Globus pallidus (tissue), 1 donor: ENCODE results near the gene LINC01488.

Experiments
- DNase-seq: peaks from one replicate; pipeline ENCODE4 v3.0.0-alpha.2; 2015; ENCODE audit warnings: low spot score

Gene LINC01488

DNA sequence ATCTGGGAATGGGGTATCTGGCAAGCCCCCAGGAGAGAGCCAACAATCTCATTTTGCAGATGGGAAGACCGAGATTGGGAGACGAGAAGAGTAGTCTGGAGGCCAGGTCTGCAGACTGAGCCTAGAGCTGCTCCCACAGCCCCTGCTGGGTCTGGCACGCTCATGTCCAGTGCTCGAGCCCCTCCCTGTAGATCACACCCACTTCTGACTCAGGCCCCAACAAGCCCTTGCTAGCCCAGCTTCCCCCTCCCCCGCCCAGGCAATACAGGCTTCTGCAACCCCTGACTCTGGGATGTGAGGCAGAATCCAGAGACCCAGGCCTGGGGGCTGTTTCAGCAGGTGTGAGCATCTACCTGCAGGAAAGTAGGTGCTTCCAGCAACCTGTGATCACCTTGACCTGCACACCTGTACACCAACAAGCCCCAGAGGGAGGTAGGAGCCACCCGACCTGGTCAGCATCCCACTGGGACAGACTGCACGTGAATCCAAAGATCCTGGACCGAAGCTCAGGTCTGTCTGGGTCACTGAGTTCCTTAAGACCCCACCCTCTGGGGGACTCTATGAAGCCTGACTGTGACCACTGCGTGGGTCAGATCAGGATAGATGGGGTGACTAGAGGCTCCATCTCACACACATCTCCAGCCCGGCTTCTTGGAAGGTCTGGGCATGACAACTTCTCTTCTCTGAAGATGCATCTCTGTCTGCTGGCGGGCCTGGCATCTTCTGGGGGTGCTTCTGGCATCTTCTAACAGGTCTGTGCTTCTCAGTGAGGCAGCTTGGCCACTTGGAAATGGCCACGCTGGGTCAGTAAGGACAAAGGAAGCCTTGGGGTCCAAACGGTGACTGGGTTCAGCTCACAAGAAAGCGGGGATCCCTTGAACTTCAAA, 29.3 kb downstream of the LINC01488 start:
- no peak for DNase-seq

DNA sequence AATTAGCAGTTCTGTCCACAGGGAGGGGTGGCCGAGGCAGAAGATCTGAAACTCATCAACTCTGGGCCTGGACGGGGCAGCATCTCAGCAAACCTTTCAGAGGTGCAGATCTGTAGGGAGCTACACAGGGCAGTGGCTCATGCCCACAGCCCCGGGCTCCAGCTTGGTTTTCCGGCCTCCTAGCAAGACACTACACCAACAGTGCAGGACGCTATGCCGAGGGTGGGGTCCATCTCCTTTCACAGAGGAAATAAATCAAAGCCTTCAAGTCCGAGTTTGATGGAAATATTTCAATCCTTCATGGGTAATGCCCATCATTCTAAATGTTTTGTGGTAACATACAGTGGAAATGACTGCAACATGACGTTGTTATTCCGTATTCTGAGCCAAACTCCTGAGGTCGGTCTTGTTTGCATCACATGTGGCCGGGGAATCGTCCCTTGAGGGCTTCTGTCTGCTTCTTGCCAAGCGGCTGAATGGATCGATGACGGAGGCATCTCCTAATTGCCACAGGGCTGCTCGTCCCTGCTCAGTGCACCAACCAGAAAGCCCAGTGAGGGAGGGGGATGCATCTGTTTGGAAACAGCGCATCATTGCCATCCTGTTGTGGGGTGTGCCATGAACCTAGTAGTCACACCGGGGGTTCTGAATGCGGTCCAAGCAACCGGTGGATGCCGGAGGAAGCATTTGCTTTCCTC, 30.0 kb downstream of the LINC01488 start:
- no peak for DNase-seq

DNA sequence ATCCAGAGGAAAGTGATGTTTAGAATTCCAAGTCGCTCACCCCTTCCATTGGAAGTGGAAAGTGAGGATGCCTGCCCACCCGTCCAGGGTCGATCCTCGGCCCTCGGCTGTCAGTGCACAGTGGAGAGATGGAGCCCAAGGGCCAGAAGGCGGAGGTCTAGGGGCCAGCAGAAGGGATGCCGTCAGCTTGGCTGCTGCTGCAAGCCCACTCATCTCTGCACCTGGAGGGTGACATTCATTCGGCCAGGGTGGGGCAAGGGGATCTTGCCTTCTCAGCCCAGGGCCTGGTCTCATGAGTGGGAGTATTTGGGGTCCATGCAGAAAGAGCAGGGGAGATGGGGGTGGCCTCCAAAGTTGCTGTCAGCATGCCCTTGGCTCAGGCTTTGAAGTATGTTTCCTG, 30.7 kb downstream of the LINC01488 start:
- DNase-seq, result no peak

DNA sequence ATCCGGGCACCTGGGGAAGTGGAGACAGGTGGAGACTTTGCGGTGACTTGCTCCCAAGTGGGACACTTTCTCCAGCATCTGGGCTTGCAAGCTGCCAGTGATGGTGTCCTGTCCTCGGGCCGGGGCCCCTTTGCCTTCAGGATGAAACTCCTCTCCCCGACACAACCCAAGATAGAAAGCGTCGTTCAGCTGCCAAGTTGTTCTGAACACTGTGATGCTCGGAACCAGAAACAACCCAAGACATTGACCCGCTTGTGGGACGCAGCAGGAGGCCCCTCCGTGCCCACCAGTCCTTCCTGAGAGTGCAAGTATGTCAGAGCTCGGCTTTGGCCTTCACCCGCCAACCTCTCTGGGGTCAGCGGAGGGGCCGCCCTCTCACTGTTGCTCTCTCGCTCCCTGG, 31.3 kb downstream of the LINC01488 start:
- DNase-seq, result no peak

DNA sequence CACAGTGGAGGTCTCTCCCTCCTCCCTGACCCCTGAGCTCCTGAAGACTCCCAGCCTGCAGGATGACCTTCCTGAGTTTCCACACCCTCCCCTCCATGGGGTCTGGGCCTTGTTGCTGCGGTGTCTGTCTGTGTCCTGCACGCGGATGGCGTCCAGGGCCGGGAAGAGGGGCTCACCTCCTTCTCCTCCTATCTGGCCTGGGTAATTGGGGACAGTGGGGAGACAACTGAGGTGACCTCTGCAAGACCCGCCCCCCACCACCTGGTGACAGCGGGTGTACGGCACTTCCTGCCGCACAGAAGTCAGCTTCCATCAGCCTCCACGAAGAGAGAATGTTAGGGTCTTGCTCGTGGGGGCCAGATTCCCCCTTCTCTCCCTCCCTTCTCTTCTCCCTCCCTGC, 31.7 kb downstream of the LINC01488 start:
- DNase-seq, result no peak

DNA sequence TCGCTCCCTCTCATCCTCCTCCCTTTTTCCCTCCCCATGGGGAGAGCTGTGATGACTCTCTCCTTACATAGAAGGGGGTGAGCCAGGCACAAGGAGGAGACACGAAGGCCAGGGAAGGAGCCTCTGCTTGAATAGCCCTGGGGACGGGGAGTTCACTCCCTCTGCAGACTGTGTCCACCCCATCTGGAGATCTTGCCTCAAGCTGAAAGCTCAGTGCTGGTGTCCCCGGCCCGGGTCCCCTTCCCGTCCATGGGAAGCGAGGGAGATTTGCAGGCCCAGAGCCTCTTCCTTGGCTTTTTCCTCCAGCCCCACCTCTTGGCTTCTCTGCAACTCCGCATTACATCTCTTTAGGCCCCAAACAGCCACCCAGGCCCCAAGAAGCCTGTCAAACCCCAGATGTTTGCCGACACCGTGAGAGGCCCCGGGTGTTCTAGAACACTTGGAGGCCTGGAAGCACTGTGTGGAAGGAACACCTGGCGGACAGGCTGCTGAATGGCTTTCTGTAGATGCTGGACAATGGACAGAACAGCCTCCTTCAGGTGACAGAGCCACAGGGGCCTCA, 32.3 kb downstream of the LINC01488 start:
- DNase-seq, result no peak

DNA sequence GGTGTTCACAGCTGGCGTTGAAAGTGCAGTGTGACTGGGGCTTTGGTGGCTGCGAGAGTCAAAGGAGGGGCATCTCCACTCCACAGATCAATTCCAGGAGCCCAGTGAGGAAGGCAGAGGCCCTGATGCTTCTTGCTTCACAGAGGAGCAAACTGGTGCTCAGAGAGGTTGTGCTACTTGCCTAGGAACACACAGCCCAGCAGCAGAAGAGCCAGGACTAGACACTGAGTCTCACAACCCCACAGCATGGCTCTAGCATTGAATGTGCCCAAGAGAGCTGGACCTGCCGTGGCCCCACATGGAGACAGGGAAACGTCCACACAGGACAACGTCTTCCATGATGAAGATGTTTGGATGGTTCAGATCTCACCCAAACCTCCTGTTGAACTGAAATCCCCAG, 33.3 kb downstream of the LINC01488 start:
- DNase-seq, result no peak

DNA sequence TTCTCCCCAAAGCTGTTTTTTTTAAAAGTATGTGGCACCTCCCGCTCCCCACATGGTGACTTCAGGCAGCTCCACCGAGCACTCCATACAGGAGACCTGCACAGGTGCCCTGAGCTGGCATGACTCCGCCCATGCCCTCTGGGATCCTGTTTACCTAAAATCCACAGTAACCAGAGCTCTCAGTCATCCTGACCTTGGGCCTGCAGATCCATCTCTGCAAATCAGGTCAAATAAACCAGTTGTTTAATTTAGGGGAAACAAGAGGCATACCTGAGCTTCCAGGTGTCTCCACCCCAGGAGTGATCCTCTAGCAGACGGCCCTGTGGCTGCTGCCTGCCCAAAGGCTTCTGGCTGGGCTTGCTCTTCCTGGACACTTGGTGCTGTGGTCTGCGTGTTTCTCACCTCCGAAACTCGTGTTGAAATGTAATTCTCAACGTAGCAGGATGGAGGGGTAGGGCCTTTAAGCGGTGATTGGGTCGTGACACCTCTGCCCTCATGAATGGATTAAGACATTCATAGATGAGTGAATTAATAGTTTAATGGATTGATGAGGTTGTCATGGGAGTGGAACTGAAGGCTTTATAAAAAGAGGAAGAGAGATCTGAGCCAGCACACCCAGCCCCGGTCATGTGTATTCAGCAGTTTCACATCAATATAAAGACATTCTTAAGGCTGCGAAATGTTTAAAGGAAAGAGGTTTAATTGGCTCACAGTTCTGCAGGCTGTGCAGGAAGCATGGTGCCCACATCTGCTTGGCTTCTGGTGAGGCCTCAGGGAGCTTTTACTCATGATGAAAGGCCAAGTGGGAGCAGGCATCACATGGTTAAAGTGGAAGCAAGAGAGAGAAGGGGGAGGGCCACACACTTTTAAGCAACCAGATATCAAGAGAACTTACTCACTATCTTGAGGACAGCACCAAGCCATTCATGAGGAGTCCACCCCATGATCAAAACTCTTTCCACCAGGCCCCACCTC, 34.1 kb downstream of the LINC01488 start:
- DNase-seq, result no peak

DNA sequence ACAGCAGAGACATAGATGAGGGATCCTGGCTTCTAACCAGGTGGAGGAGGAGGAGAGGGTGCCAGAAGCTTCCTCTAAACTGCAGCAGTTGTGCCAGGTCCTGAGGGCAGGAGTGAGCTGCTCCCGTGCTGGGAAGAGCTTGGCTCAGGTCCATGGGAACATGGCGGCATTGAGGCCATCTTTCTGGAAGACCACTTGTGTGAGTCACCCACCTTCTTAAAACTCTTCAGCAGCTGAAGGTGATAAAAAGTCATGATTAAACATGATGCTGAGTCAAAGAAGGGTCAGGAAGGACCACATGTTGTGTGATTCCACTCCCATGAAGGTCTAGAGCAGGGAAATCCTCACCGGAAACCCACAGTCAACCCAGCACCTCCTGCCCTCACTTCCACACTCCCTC, 35.1 kb downstream of the LINC01488 start:
- DNase-seq, result no peak

DNA sequence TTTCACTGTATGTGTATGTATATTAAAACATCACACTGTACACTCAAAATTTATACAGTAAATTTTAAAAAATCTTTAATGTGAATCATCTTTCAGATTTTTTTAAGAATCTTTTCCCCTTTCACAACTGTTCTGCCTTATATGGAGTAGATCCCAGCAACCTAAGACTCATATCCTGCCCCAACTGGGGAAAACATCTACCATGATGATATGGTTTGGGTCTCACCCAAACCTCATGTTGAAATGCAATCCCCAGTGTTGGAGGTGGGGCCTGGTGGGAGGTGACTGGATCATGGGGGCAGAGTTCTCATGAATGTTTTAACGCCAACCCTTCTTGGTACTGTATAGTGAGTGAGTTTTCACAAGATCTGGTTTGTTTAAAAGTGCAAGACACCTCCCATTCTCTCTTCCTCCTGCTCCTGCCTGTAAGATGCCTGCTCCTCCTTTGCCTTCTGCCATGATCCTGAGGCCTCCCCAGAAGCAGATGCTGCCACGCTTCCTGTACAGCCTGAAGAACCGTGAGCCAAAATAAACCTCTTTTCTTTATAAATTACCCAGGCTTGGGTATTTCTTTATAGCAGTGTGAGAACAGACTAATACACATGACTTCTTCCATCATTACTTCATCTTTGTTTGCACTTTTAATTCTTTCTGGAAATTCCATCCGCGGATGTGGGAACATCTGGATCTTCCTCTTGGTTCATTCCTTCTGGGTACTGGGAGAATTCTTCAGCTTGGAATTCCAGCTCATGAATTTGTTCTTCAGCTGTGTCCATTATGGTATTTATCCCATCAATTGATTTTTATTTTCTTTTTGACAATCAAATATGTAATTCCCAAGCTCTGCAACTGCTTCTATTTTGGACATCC, 36.9 kb downstream of the LINC01488 start:
- no peak for DNase-seq

DNA sequence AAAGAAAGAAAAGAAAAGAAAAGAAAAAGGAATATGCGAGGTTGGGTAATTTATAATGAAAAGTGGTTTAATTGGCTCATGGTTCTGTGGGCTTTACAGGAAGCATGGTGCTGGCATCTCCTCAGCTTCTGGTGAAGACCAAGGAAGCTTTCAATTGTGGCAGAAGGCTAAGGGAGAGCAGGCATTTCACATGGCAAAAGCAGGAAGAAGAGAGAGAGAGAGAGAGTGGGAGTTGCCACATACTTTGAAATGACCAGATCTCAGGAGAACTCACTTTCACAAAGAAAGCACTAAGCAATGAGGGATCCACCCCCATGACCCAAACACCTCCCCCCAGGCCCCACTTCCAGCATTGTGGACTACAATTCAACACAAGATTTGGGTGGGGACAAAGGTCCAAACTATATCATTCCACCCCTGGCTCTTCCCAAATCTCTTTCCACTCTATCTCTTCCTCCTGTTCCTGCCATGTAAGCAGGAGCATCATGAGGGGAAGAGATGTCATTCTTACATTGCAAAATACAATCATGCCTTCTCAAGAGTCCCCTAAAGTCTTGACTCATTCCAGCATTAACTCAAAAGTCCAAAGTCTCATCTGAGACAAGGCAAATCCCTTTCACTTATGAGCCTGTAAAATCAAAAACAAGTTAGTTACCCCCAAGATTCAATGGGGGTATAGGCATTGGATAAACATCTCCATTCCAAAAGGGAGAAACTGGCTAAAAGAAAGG, 38.9 kb downstream of the LINC01488 start:
- DNase-seq, result no peak

DNA sequence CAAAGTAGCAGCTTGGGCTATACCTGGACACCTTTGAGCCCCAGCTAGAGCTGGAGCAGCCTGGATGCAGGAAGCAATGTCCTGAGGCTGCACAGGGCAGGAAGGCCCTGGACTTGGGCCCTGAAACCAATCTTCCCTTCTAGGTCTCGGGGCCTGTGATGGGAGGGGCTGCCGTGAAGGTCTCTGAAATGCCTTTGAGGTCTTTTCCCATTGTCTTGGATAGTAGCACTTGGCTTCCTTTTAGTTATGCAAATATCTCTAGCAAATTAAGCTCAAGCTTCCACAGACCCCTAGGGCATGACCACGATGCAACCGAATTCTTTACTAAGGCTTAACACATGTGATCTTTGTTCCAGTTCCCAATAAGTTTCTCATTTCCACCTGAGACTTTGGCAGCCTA, 40.0 kb downstream of the LINC01488 start:
- no peak for DNase-seq

DNA sequence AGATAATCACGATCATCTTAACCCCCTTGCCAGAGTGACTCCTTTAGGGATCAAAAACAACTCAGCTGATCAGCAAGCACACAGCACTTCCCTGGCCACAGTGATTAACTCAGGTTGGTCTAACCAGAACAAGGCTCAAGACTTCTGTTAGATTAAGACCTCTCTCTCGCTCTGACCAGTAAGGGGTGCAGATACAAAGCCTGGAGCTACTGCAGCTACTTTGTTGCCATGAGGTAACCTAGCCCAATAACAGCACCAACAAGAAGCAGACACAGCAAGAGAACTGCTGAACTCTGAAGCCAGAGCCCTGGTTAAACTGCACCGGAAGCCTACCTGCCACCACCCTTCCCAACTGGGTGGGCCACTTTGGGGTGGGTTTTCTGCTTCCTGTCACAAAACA, 42.0 kb downstream of the LINC01488 start:
- no peak for DNase-seq

DNA sequence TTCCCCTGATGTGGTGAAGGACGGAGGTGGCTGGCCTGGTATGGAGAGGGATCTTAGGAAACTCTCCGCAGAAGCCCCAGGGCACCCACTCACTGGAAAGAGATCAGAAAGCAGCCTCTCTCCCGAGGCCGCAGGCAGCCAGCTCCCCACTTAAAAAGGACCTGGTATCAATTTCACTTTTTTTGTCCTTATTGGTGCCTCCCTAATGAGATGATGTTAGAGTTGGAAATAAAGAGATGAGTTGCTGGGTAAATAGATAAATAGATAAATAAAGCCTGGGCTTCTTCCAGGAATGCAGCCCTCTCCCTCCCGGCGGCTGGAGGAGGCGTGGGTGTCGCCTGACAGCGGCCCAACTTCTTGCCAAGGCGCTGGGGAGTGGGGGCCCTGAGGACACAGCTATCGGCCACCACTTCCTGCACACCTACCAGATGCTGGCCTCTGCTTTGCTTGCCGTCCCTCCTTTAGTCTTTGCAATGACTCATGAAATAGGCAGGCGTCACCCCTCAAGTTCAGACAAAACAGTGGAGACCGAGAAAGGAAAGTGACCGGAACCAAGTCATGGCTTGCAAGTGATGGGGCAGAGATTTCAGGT, 42.9 kb downstream of the LINC01488 start:
- DNase-seq, result no peak

DNA sequence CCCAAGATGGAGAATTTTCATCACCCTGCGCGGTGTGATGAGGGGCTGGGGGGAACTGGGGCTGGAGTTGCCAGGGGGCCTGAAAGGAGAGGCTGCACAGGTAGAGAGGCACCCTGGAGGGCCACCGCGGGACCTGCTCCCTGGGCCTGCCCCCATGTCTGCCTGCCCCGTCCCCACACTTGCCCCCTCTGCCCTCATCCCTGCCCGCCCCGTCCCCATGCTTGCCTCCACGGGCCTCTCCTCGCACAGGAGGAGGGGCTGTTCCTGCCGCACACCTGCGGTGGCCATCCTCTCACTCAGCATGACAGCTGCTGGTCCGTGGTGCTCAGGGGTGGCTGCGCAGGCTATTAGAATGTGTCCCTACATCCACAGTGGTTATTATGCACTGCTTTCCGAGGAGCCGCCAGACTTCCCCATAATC, 43.5 kb downstream of the LINC01488 start:
- DNase-seq, result no peak

DNA sequence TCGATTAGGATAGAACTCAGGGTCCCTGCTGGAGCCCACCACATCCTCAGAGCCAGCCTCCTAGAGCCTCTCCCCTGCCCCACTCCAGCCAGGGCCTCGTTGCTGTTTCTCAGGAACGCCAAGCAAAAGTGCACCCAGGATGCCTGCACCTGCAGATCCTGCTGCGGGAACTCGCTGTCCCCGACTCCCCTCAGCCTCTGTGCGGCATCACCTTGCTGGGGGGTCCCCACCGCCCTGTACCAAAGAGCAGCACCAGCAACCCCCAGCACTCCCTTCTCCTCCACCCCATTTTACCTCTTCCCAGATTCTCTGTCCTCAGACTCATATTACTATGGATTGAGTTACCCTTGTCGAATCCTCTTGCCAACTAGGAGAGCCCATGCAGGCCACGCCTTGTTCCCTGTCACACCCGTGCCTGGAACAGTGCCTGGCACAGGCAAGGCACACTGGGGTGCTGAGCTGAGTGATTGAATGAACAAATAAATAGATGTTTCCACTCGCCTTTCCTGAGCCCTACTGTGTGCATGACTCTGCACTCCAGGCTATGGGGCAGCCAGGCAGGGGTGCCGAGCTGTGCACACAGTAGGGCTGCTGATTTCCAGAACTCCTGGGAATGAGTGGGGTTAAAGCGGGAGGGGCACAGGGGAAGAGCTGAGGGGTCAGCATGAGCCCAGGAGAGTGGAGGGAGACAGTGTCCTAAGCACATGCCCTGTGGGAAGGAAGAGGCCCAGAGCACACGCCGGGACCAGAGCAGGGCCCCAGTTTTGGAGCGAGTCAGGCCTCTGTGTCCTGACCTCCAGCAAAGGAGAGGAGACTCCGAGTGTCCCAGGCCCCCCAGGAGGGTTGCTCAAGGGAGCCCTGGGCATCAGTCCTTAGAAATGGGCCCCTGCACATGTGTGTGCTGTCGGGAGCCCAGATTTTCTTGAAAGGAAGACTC, 44.3 kb downstream of the LINC01488 start:
- DNase-seq, result no peak

DNA sequence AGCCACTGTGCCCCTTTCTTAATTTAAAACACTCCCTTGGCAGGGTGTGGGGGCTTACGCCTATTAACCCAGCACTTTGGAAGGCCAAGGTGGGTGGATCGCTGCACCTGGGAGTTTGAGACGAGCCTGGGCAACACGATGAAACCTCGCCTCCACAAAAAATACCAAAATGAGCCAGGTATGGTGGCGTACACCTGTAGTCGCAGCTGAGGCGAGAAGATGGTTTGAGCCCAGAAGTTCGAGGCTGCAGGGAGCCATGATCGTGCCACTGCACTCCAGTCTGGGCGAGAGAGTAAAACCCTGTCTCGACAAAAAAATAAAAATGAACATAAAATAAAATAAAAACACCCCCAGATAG, 45.0 kb downstream of the LINC01488 start:
- no peak for DNase-seq

DNA sequence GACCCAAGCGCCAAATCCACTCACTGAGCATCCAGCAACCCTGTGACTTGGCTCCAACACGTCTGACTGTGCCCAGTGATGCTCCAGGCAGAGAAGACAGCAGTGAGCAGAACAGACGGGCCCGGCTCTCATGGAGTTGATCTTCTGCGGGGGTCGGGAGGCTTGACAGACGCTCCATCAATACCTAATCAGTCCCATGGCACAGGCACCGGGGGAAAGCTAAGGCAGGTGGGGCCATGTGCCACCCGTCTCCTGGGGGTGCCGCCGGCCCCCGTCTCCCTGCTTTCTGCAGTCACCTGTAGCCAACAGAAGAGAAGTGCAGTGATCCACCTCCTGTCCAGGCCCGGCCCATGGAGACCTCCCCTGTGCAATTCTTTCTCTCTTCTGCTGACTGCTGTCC, 47.5 kb downstream of the LINC01488 start:
- DNase-seq, result no peak
